ENCODE results near the gene ACKR2. TPM values are rescaled to one million over a fixed set of nuclear protein-coding genes. Genes with fewer than 3 reads are reported as not detected.

The ACKR2 gene
- total and polyA plus RNA-seq, 2 experiments from 2014 or later: 0.11 to 0.23 TPM

DNA sequence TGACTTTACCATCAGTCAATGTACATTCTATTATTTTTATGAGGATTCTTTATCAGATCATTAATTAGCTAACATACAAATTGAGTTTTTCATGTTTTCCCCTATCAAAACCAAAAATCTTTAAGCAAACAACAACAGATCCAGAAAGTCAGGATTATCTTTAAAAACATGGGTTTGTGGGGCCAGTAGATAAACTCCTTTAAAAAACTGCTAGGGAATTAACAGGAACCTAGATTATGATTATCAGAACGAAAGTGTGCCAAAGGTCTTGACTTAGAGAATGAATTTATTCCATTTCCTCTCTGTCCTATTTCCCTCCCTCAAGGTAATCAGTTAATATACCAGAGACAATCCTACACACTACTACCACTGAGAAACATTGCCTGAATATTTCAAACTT is 23.0 kb upstream of the ACKR2 start:
- H3K27me3 ChIP-seq (replicated peaks; ENCODE audit: insufficient read depth): no peaks in the 10 kb centered on the region
- no peak overlapping the region for H3K4me2 ChIP-seq (ENCODE audit: unreplicated experiment)
- H3K4me1 ChIP-seq (ENCODE audit: insufficient read depth): no peaks in the 10 kb centered on the region
- H4K20me1 ChIP-seq (ENCODE audit: insufficient read depth): no peaks in the 10 kb centered on the region
- no peak overlapping the region for H3K27ac ChIP-seq
- peaks cover 29% of the 10 kb centered on the region for H3K36me3 ChIP-seq (ENCODE audit: low read depth)
- no peak for DNase-seq
- H3K9me2 ChIP-seq (ENCODE audit: insufficient read depth): no peaks in the 10 kb centered on the region
- no peak overlapping the region for H3K4me3 ChIP-seq
- no peak overlapping the region for H3K9ac ChIP-seq
- H3K79me2 ChIP-seq (ENCODE audit: insufficient read depth): peaks cover 39% of the 10 kb centered on the region
- peaks cover 12% of the 10 kb centered on the region; the same call in 1 of the 2 replicates for H3F3A ChIP-seq (ENCODE audit: insufficient read depth)
- TF ChIP-seq EZH2 (IDR thresholded peaks at IDR 0.05; ENCODE audit: insufficient read depth, poor library complexity, severe bottlenecking) (no peak), EZH2phosphoT487 (IDR thresholded peaks at IDR 0.05; ENCODE audit: insufficient read depth, low read depth) (no peak)
- no peak overlapping the region for H2AFZ ChIP-seq
- 86 to 100% methylated on average over 1 of the region's 1 CpG for WGBS, 2 experiments (ENCODE audit: low coverage in 1 of 2, low lambda C conversion rate in 2 of 2, missing lambda C conversion rate in 2 of 2)
- no peaks in the 10 kb centered on the region for H3K9me3 ChIP-seq (ENCODE audit: low read depth)
- in situ Hi-C loops (cut with MboI): no loop called here

DNA sequence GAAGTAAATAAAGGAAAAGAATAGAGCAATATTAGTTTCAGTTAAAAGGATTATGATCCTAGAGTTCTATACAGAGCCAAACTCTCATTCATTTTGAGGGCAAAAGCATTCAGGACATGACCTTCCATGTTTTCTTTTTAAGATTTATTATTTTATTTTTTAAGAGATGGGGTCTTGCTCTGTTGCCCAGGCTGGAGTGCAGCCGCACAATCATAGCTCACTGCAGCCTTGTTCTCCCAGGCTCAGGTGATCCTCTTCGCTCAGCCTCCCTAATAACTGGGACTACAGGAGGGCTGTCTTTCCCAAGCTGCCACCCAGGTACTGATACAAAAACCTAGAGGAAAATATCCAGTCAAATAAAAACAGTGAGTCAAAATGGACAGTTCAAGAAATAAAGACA is 22.6 kb upstream of the ACKR2 start:
- Histone ChIP-seq H3K79me2 (ENCODE audit: insufficient read depth) (peaks cover 43% of the 10 kb centered on the region), H3K9ac (no peak overlapping the region), H3K27ac (no peak overlapping the region), H3K36me3 (ENCODE audit: low read depth) (peaks cover 29% of the 10 kb centered on the region), H4K20me1 (ENCODE audit: insufficient read depth) (no peaks in the 10 kb centered on the region), H3K27me3 (replicated peaks; ENCODE audit: insufficient read depth) (no peaks in the 10 kb centered on the region), H3K9me3 (ENCODE audit: low read depth) (no peaks in the 10 kb centered on the region), H3K4me3 (no peak overlapping the region), H3F3A (ENCODE audit: insufficient read depth) (peaks cover 12% of the 10 kb centered on the region; the same call in 1 of the 2 replicates), H3K4me2 (ENCODE audit: unreplicated experiment) (no peak overlapping the region), H3K4me1 (ENCODE audit: insufficient read depth) (no peaks in the 10 kb centered on the region), H2AFZ (no peak overlapping the region), H3K9me2 (ENCODE audit: insufficient read depth) (no peaks in the 10 kb centered on the region)
- TF ChIP-seq EZH2 (IDR thresholded peaks at IDR 0.05; ENCODE audit: insufficient read depth, poor library complexity, severe bottlenecking): no peak
- TF ChIP-seq EZH2phosphoT487 (IDR thresholded peaks at IDR 0.05; ENCODE audit: insufficient read depth, low read depth): no peak
- in situ Hi-C loops (cut with MboI): no loop called here
- DNase-seq: no peak
- 99 to 100% methylated on average over 2 of the region's 2 CpGs for WGBS, 2 experiments (ENCODE audit: low coverage in 1 of 2, low lambda C conversion rate in 2 of 2, missing lambda C conversion rate in 2 of 2)

DNA sequence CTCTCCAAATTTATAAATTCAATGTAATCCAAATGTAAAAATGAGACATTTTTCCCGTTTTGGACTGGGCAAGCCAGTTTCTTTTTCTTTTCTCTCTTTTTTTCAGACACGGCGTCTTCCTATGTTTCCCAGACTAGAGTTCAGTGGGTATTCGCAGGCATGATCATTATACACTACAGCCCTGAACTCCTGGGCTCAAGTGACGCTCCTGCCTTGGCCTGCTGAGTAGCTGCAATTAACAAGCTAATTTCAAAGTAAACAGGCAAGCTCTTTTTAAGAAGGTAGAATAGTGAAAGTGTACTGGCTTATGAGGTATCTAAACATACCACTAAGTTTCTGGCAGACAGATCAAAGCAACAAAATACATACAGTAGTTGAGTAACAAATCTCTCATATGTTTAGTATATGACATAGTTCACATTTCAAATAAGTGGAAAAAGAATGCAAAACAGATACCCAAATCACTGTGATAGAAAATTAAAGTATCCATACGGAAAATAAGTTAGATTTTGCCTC is 18.5 kb upstream of the ACKR2 start:
- no peak overlapping the region for H2AFZ ChIP-seq
- DNase-seq: no peak
- H3K4me2 ChIP-seq (ENCODE audit: unreplicated experiment): no peak overlapping the region
- no peak overlapping the region for H3K27ac ChIP-seq
- 68% methylated on average over 6 of the region's 6 CpGs for WGBS, 2 experiments (ENCODE audit: low coverage in 1 of 2, low lambda C conversion rate in 2 of 2, missing lambda C conversion rate in 2 of 2)
- no peaks in the 10 kb centered on the region for H3K9me3 ChIP-seq (ENCODE audit: low read depth)
- peaks cover 15% of the 10 kb centered on the region for H3K36me3 ChIP-seq (ENCODE audit: low read depth)
- no peaks in the 10 kb centered on the region for H4K20me1 ChIP-seq (ENCODE audit: insufficient read depth)
- TF ChIP-seq EZH2phosphoT487 (IDR thresholded peaks at IDR 0.05; ENCODE audit: insufficient read depth, low read depth): no peak
- in situ Hi-C loops (cut with MboI): no loop called here
- H3K4me3 ChIP-seq: no peak overlapping the region
- H3K27me3 ChIP-seq (replicated peaks; ENCODE audit: insufficient read depth): no peaks in the 10 kb centered on the region
- H3F3A ChIP-seq (ENCODE audit: insufficient read depth): no peaks in the 10 kb centered on the region
- H3K79me2 ChIP-seq (ENCODE audit: insufficient read depth): peaks cover 70% of the 10 kb centered on the region
- no peak overlapping the region for H3K9ac ChIP-seq
- no peaks in the 10 kb centered on the region for H3K4me1 ChIP-seq (ENCODE audit: insufficient read depth)
- no peaks in the 10 kb centered on the region for H3K9me2 ChIP-seq (ENCODE audit: insufficient read depth)

DNA sequence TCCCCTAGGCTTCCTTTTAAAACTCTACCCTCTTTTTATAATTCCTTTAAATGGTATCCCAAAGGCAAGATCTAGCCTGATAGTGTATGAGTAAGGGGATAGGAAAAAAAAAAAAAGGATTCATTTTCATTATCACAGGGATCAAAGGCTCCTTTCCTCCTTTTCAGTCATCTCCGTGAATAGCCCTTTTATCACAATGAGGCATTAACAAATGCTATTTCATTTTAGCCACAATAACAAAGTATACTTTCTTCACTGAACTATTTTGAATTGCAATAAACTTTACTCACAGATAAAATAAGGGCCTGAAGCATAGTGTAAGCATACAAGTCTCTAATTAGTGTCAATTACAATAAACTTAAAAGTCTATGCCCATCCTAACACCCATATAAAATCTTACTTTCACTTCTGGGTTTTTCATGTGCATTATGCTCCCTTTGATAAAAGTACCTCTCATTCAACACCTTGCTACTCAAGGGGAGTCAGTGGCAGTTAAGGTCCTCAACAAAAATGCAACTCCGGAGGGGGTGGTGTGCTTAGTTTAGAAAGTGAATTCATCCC is 13.5 kb upstream of the ACKR2 start:
- DNase-seq: no peak
- Histone ChIP-seq H3K4me1 (ENCODE audit: insufficient read depth) (no peaks in the 10 kb centered on the region), H3K79me2 (ENCODE audit: insufficient read depth) (peaks cover 61% of the 10 kb centered on the region), H3K9ac (no peak overlapping the region), H3K4me3 (no peak overlapping the region), H3K4me2 (ENCODE audit: unreplicated experiment) (no peak overlapping the region), H3F3A (ENCODE audit: insufficient read depth) (no peaks in the 10 kb centered on the region), H2AFZ (no peak overlapping the region), H3K36me3 (ENCODE audit: low read depth) (no peaks in the 10 kb centered on the region), H3K27me3 (replicated peaks; ENCODE audit: insufficient read depth) (no peaks in the 10 kb centered on the region), H3K9me2 (ENCODE audit: insufficient read depth) (no peaks in the 10 kb centered on the region), H4K20me1 (ENCODE audit: insufficient read depth) (no peaks in the 10 kb centered on the region), H3K27ac (no peak overlapping the region), H3K9me3 (ENCODE audit: low read depth) (no peaks in the 10 kb centered on the region)
- in situ Hi-C loops (cut with MboI): no loop called here
- TF ChIP-seq EZH2 (IDR thresholded peaks at IDR 0.05; ENCODE audit: insufficient read depth, poor library complexity, severe bottlenecking): no peak
- TF ChIP-seq EZH2phosphoT487 (IDR thresholded peaks at IDR 0.05; ENCODE audit: insufficient read depth, low read depth): no peak
- 94 to 99% methylated on average over 2 of the region's 2 CpGs for WGBS, 2 experiments (ENCODE audit: low coverage in 1 of 2, low lambda C conversion rate in 2 of 2, missing lambda C conversion rate in 2 of 2)
